HG03159 (cell line): Measurements from ENCODE around the gene TAGLN.

Source experiments
- ATAC-seq: cut with Tn5 transposase; IDR thresholded peaks from one replicate; pipeline ENCODE4 v1.9.1; 2021; ENCODE audit warnings: mild to moderate bottlenecking, moderate library complexity; ENCODE audit not compliant: unreplicated experiment

The TAGLN gene

GRCh38 chr11:117199053-117199915, at the start of gene TAGLN:
Gene TAGLN, plus strand, starts transcription at chr11:117199370. Its CDS starts 3,644 bp downstream, at chr11:117203014.
- no peak for ATAC-seq

GRCh38 chr11:117152066-117152465, 47.1 kb upstream of the TAGLN start:
- no peak for ATAC-seq

GRCh38 chr11:117154468-117154867, 44.7 kb upstream of the TAGLN start:
- ATAC-seq: no peak

GRCh38 chr11:117157507-117157906, 41.7 kb upstream of the TAGLN start:
- ATAC-seq: no peak

GRCh38 chr11:117159892-117160291, 39.3 kb upstream of the TAGLN start:
- ATAC-seq: no peak

- no peak for ATAC-seq
Observed at GRCh38 chr11:117160826-117161225, 38.3 kb upstream of the TAGLN start.

- ATAC-seq: no peak
Observed at GRCh38 chr11:117166491-117166890, 32.7 kb upstream of the TAGLN start.

GRCh38 chr11:117169736-117170135, 29.4 kb upstream of the TAGLN start:
- ATAC-seq: no peak

GRCh38 chr11:117170210-117170609, 29.0 kb upstream of the TAGLN start:
- ATAC-seq: no peak

GRCh38 chr11:117171007-117171403, 28.2 kb upstream of the TAGLN start:
- ATAC-seq: no peak

GRCh38 chr11:117171404-117172061, 27.6 kb upstream of the TAGLN start:
- ATAC-seq: no peak

- no peak for ATAC-seq
Observed at GRCh38 chr11:117172724-117173421, 26.3 kb upstream of the TAGLN start.

GRCh38 chr11:117175104-117175503, 24.1 kb upstream of the TAGLN start:
- no peak for ATAC-seq

- ATAC-seq: no peak
Observed at GRCh38 chr11:117175781-117176180, 23.4 kb upstream of the TAGLN start.

GRCh38 chr11:117176186-117176585, 23.0 kb upstream of the TAGLN start:
- ATAC-seq: no peak

GRCh38 chr11:117177534-117178209, 21.5 kb upstream of the TAGLN start:
- no peak for ATAC-seq

- ATAC-seq: peak; percentile 89
Observed at GRCh38 chr11:117178210-117179034, 20.7 kb upstream of the TAGLN start, which contains the start of gene SIDT2. Gene SIDT2, plus strand, starts transcription at chr11:117178743. Its CDS starts 521 bp downstream, at chr11:117179264.

GRCh38 chr11:117179048-117179999, 19.8 kb upstream of the TAGLN start:
- ATAC-seq: peak; percentile 30

GRCh38 chr11:117180020-117180419, 19.1 kb upstream of the TAGLN start:
- no peak for ATAC-seq
